ENCODE measurements around the gene GBGT1.
"Not testable (repeated sequence)": the region's sequence is repeated elsewhere in the genome, so short reads cannot be mapped to it uniquely, and the experiment has no call there.

GBGT1 gene

GRCh38 chr9:133163504-133164172 is at the start of gene GBGT1:
TSS of gene GBGT1 (minus strand) at chr9:133163914. CDS start at chr9:133162412, 1,502 bp downstream.
- DNase-seq (ENCODE audit: low spot score), result peak; percentile 74

DNA sequence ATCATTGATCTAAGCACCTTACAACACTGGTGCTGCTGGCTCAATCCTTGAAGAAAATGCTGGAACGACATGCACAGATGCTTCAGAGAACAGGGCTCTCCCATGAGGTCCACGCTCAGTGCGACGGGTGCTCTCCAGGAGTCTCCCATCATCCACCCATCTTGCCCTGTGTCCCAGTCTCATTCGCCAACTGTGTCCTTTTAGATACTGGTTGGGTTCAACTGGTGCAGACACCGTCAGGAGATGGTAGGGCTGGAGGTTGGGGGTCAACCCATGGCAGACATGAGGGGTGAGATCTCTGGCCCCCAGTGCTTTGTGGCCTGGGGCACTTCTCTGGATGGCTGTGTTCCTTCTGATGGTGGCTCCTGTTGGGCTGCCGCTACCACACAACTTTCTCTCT is 46.9 kb upstream of the GBGT1 start:
- no peak for DNase-seq (ENCODE audit: low spot score)

DNA sequence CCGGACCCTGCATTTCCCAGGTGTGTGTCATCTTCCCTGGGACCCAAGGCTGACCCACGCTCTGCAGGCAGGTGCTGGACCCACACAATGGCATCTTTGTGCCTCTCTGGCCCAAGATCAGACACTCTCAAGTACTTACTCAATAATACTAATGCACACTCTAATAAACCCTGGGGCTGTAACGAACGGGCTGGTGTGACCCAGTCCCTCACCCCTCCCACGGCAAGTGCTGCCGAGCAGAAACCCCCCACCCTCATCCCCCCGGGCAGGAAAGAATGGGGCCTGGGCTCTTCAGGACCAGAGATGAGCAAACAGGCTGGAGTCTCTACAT is 46.5 kb upstream of the GBGT1 start:
- DNase-seq (ENCODE audit: low spot score), result no peak

DNA sequence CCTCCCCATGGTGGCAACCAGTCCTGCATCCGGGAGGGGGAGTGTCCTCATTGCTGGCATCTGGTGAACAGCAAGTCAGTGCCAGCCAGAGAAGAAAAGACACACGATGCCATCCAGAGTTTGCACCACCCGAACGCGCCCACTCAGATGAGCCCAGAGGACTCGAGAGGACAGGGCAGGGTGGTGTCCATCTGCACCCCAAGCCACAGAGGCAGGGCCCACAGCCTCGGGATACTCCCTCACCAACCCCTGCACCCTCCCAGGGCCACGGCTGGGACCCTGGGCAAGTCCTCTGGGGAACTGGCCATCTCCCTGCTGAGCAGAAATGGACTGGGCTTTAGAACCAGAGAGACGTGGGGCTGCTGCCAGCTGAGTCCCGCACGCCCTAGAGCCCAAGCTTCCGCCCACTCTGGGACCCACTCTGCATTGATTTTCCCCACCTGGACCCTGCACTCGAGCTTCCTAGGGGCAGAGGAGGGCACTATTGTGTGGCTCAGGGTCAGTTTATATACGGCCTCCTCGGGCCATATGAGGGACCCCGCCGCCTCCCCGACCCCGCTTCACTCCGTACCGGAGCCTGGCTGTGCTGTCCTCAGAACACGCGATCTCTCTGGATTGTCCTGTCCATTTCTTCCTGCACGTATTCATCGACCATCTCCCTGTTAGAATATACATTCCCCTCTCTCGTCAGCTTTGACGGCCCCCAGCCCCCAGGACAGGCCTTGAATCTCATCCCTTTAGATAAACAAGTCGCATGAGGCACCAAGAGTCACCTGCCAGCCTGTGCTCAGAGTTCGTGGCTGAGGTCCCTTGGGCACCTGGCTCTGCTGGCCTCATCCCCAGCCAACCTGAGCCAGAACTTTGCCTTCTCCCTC is 45.9 kb upstream of the GBGT1 start:
- DNase-seq (ENCODE audit: low spot score), result not testable (repeated sequence)

- DNase-seq (ENCODE audit: low spot score), result not testable (repeated sequence)
These were observed 45.2 kb upstream of the GBGT1 start, which contains the start of gene OBP2B for GRCh38 chr9:133208880-133209300. TSS of gene OBP2B (minus strand) at chr9:133209250. CDS start at chr9:133209199, 51 bp downstream.

- not testable (repeated sequence) for DNase-seq (ENCODE audit: low spot score)
These were observed 44.6 kb upstream of the GBGT1 start for GRCh38 chr9:133208171-133208879.

DNA sequence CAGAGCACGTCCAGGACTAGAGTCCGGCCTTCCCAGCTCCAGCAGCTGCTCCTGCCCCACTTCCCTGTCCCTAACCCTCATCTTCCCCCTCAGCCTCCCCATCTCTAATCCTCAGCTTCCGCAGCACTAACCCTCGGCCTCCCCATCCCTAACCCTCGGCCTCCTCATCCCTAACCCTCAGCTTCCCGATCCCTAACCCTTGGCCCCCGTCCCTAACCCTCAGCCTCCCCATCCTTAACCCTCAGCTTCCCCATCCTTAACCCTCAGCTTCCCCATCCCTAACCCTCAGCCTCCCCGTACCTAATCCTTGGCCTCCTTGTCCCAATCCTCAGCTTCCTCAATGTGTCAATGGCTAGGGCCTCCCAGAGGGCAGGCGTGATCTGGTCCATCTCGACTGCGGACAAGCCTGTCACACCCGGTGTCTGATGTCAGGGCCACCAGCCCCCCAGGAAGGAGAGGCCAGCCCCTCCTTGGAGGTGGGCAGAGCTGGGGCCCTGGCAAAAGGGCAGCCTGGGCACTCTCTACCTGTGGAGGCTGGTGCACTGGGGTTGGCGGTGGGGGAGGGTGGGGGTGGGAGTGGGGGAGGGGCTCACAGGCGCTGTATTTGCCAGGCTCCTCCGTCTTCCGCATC is 43.9 kb upstream of the GBGT1 start:
- no peak for DNase-seq (ENCODE audit: low spot score)

DNA sequence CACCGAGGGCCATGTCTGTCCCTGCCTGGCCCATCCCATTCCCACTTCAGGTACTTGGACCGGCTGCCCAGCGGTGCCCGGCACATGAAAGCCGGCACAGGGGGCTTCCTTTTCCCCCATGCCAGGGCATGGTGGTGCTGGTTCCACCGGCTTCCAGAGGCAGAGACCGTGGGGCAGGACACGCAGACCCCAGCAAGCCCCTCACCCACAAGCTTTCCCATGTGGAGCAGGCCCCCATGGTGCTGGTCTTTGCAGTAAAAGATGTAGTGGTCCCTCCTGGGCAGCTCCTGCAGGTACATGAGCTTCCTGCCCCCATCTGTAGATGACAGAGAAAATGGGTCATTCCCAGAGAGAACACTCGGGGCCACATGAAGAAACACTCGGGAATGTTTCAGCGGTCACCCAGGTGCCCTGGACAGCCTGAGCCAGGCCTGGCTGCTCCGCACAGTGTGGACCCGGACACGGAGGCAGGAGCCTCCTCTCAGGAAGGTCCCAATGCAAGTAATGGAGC is 43.4 kb upstream of the GBGT1 start:
- DNase-seq (ENCODE audit: low spot score), result no peak

DNA sequence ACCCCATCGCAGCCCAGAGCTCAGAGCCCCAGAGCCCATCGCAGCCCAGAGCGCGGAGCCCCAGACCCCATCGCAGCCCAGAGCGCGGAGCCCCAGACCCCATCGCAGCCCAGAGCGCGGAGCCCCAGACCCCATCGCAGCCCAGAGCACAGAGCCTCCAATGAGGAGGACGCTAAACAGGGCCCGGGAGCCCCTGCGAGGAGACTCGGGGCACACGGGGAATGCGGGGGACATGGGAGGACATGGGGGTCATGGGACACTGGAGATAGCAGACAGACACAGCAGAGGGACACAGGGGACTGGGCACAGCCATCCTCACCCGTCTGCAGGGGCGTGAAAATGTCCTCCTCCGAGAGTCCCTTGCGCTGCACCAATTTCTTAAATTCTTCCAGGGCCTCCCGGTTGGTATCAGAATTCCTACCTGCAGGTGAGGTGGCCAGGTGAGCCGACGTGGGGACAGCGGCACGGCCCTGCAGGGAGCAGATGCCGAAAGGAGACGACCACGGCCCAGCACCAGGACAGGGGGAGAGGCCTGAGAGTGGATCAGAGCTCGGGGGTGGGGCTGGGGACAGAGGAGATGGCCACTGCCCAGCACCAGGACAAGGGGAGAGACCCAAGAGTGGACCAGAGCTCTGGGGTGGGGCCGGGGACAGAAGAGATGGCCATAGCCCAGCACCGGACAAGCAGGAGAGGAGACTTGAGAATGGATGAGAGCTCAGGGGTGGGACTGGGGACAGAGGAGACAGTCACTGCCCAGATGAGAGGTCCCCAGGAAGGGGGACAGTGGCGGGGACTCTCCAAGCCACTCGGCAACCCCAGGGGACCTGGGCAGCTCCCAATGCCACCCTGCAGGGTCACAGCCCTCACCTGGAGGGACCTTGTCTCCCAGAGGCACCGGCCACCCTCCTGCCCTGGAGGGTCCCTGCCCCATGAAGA is 42.5 kb upstream of the GBGT1 start:
- no peak for DNase-seq (ENCODE audit: low spot score)

DNA sequence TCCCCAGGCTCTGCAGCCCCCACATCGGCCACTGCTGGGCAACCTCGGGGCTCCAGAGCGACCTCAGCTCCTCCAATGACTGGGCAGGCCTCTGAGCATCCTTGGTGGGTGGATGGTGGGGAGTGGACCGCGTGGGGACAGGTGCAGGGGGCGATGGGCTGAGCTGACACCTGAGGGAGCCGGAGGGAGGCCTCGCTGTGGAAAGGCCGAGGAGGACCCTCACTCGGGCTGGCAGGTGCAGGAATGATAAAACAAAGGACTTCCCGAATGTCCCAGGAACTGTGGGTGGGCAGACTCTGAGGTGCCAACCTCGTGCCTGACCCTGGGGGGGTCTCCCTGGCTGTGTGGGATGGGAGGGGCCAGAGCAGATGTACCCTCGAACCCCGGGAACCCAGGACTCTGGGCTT is 41.8 kb upstream of the GBGT1 start:
- not testable (repeated sequence) for DNase-seq (ENCODE audit: low spot score)

- no peak for DNase-seq (ENCODE audit: low spot score)
These were observed 41.3 kb upstream of the GBGT1 start for GRCh38 chr9:133204993-133205336.

DNA sequence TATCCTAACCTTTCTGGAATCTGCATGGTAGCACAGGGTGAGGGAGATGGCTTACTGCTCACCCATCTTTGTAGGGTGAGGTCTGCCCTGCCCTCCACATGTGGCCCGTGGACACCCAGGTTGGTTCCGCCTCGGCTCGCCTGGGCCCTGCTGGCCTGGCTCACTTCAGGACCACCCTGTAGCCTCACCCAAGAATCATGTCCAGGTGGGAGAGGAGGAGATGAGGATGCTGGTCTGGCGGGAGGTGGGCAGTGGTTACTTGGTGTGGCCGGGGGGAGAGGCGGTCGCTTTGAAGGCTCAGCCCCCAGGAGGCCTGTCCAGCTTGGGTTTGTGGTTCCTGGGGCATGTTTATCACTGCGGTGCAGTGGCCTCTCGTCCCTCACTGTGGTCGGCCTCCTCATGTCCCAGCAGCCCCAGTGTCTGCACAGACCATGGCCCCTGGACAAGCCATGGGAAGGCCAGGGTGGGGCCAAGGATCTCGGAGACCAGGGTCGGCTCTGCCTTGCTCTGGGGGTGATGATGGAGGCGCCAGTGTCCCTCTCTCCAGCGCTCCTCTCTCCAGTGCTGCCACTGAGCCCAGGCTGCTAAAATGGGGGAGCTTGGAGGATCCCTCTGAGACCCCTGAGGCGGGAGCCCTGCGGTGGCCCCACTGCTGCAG is 40.8 kb upstream of the GBGT1 start:
- DNase-seq (ENCODE audit: low spot score), result no peak

DNA sequence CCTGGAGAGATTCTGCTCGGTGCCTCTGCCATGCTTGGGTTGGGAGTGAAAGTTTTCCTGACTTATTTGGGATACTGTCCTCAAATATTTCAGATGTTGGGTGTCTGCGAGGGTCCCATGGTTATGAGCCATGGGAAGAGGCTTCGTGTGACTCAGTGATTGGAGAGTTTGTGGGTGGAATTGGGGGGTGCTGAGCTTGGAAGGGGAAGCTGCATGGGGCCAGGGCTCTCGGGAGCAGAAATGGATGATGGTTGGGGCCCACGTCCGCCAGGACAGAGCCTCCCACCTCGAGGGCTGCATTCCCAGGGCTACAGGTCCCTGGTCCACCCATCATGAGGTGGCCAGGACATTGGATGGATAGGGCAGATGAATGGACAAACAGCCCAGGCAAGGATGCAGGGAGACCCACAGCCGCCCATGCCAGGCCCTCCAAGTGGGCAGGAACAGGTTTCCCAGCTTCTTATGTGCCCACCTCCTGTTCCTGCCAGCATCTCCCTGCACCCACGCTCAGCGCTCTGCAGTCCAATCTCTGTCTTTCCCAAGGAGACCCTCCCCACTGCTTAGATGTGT is 39.9 kb upstream of the GBGT1 start:
- no peak for DNase-seq (ENCODE audit: low spot score)

DNA sequence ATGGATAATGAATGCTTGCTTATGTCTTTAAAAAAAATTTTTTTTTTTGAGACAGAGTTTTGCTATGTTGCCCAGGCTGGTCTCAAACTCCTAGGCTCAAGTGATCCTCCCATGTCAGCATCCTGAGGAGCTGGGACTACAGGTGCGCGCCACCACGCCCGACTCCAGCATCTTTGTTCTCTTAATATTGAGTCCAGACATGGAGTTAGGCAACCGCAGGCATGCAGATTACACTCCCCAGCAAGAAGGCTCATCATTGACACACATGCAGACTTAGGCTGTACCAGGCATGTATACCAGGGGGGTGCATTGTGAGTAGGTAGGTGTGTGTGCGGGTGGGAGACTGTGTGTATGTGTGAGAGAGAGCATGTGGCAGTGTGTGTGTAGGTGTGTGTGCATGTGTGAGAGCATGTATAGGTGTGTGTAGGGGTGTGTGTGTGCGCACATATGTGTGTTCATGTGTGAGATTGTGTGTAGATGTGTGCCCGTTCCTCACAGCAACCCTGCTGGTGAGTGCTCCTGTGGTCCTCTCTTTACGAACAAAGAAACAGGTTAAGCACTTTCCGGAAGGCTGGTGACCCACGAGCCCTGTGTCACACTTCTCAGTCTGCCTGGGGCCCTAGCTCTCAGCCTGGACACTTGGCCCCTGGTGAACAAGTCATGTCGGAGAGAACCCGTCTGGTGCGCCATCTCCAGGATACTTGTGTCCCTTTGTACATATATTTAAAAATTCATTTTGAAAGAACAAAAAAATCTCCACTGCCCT is 39.2 kb upstream of the GBGT1 start:
- DNase-seq (ENCODE audit: low spot score), result no peak

- no peak for DNase-seq (ENCODE audit: low spot score)
These were observed 38.4 kb upstream of the GBGT1 start for GRCh38 chr9:133202145-133202513.

DNA sequence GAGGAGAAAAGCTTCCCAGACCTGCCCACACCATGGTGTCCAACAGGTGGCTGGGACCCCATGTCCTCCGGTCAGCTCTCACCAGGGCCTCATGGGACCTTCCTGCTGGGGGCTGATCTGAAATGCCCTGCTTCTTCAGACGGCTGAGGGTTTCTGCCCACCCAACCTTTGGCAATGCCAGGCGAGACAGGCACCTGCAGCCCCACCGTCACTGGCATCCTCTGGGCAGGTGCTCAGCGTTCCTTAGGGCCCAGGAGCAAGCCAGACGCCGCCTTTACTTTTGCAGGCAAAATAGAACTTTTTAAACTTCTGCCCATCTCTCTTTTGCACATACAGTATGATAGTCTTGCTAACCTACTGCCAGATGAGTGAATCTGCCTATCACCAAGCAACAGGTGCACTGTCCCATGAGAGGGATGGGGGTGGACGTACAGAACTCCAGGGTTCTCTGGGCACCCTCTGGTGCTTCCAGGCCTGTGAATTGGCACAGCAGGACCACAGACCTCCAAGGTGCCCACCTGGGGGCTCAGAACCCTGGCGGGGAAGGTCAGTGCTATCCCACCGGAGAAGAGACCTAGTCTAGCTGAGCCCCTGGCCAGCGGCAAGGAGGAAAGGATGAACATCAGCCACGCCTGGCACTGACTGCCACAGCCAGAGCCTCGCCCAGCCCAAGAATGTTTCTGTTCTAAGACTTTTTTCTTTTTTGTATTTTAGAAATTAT is 37.9 kb upstream of the GBGT1 start:
- no peak for DNase-seq (ENCODE audit: low spot score)

- no peak for DNase-seq (ENCODE audit: low spot score)
These were observed 36.9 kb upstream of the GBGT1 start for GRCh38 chr9:133200631-133201030.

GRCh38 chr9:133199648-133200321 is 36.1 kb upstream of the GBGT1 start:
- DNase-seq (ENCODE audit: low spot score), result no peak
